T-cell (primary cell): Measurements from ENCODE around the gene AMBN. TPM values are rescaled to one million over a fixed set of nuclear protein-coding genes. Genes with fewer than 3 reads are reported as not detected.

Experiments used
- ATAC-seq, 4 experiments: fragments of 200-7000 bp in 3 of 4; fragments of 150-1000 bp in 1 of 4; cut with Tn5 transposase; replicated peaks in 1 of 4; 1 replicate in 3 of 4; 2 replicates in 1 of 4; pipeline ENCODE4 v1.10.0; 2021; ENCODE audit warnings: moderate library complexity in 3 of 4, mild to moderate bottlenecking in 2 of 4, moderate number of reproducible peaks in 1 of 4
- CTCF ChIA-PET, 2 donors: fragments of 300-600 bp; sonication (Branson Sonifier 250); formaldehyde crosslinking; loops; one replicate each; lab custom pipeline; 2022; ENCODE audit warnings: antibody characterized with exemption in 2 of 2; lab: Charles Lee
- POLR2A ChIA-PET, 2 donors: fragments of 300-600 bp; sonication (Branson Sonifier 250); formaldehyde crosslinking; loops; one replicate each; lab custom pipeline; 2022; ENCODE audit warnings: antibody characterized with exemption in 2 of 2; lab: Charles Lee
- DNase-seq, 35 experiments: peaks; one replicate each; pipeline versions ENCODE4 v3.0.0 to v3.0.0-alpha.2; 2013 to 2023
- H3K27ac ChIP-seq: one replicate; pipeline ENCODE4 v1.5.1; 2013; ENCODE audit warnings: low read length
- H3K27me3 ChIP-seq, 2 experiments: replicated peaks in 1 of 2; 1 replicate in 1 of 2; 2 replicates in 1 of 2; pipeline versions ENCODE4 v1.6.1 to v1.7.0; 2013; ENCODE audit warnings: low read length in 1 of 2, mixed read lengths in 1 of 2; ENCODE audit not compliant: control insufficient read depth in 2 of 2, insufficient read depth in 2 of 2; ENCODE audit errors: extremely low read depth in 1 of 2
- H3K36me3 ChIP-seq, 2 donors: 1 replicate in 1 of 2; 2 replicates in 1 of 2; pipeline versions ENCODE4 v1.6.1 to v1.7.0; 2013; ENCODE audit warnings: low read length in 1 of 2; ENCODE audit not compliant: control insufficient read depth in 2 of 2, insufficient read depth in 1 of 2; ENCODE audit errors: extremely low read depth in 1 of 2
- H3K4me1 ChIP-seq, 2 experiments: 1 replicate in 1 of 2; 2 replicates in 1 of 2; pipeline versions ENCODE4 v1.6.1 to v1.7.0; 2013; ENCODE audit warnings: low read length in 2 of 2, mixed read lengths in 1 of 2; ENCODE audit not compliant: insufficient read depth in 2 of 2, control insufficient read depth in 1 of 2; ENCODE audit errors: extremely low read depth in 1 of 2
- H3K4me3 ChIP-seq, 2 donors: 1 replicate in 1 of 2; 2 replicates in 1 of 2; pipeline versions ENCODE4 v1.5.1 to v1.7.0; 2013; ENCODE audit warnings: mild to moderate bottlenecking in 2 of 2, low read length in 1 of 2, moderate library complexity in 1 of 2; ENCODE audit not compliant: control insufficient read depth in 1 of 2; ENCODE audit errors: extremely low read depth in 1 of 2
- H3K9me3 ChIP-seq: 2 replicates; pipeline ENCODE4 v1.7.0; 2013
- H3K27ac Mint-ChIP-seq, 2 donors: one replicate each; pipeline ENCODE4 v1.8.0; 2020 to 2021; ENCODE audit warnings: mild to moderate bottlenecking in 2 of 2, mixed read lengths in 2 of 2
- H3K27me3 Mint-ChIP-seq, 2 donors: one replicate each; pipeline ENCODE4 v1.8.0; 2021 to 2022; ENCODE audit warnings: mixed read lengths in 2 of 2
- H3K36me3 Mint-ChIP-seq: one replicate; pipeline ENCODE4 v1.8.0; 2021; ENCODE audit warnings: mixed read lengths
- H3K4me1 Mint-ChIP-seq, 3 donors: one replicate each; pipeline ENCODE4 v1.8.0; 2020 to 2022; ENCODE audit warnings: mixed read lengths in 3 of 3, mild to moderate bottlenecking in 1 of 3
- H3K4me3 Mint-ChIP-seq, 3 donors: one replicate each; pipeline ENCODE4 v1.8.0; 2020 to 2022; ENCODE audit warnings: mild to moderate bottlenecking in 3 of 3, mixed read lengths in 3 of 3, moderate library complexity in 3 of 3
- H3K9me3 Mint-ChIP-seq, 3 donors: one replicate each; pipeline ENCODE4 v1.8.0; 2020 to 2022; ENCODE audit warnings: mixed read lengths in 3 of 3
- WGBS: methylation state at CpG from one replicate; pipeline ENCODE4 v1.1.5; 2013; ENCODE audit warnings: missing lambda C conversion rate; ENCODE audit not compliant: insufficient coverage; 5-methylcytosine and 5-hydroxymethylcytosine counted together
- total RNA-seq, 35 experiments: library from RNA in 6 of 35; stranded (reverse) in 6 of 35; fragments of 120-200 nt in 1 of 35; gene quantifications; one replicate each; pipeline versions ENCODE4 v1.2.1 to v1.2.4 and lab custom pipeline; 2013 to 2026

The AMBN gene
- total RNA-seq, 5 donors from 2014 or later (not counting 1 experiment from before 2014, with no cell fraction given), result not detected

DNA sequence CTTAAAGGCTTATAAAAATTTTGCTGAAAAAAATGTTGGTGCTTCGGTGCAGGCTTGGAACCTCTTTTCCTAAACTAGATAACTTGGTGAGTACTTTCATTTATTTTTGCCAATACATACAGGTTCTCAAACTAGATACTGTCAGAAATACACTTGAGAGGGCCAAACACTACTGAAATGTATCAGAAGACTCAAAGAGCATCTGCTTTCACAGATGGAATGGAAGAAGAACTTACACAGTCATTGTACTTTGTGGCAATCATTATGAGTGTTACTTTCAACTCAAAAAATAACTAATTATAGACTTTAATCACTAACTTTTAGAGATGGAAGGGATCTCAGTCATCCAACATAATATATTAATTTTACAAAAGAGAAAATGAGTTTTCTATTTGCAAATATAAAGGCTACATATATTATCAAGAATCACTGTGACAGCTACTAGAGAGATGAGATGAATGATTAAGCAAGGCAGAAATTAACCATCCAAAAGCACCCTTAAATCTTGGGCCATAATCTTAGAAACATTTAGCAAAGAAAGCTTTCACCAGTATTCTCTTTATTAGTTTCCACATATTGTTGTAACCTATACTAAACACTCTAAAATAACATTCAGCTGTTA is 37.5 kb downstream of the AMBN start:
- no CpG with 5 or more reads among the region's 1 CpG for WGBS
- ATAC-seq (no peak), DNase-seq (no peak)
- Mint-ChIP-seq H3K4me1 (peaks cover 3 to 8% (median 6%) of the 10 kb centered on the region in 3 donors), H3K27me3 (peaks cover 9% of the 10 kb centered on the region in 2 donors), H3K27ac (no peak overlapping the region), H3K9me3 (no peaks in the 10 kb centered on the region), H3K36me3 (no peaks in the 10 kb centered on the region), H3K4me3 (no peak overlapping the region)
- Histone ChIP-seq H3K27ac (no peak overlapping the region), H3K4me3 (no peak overlapping the region), H3K36me3 (no peaks in the 10 kb centered on the region), H3K27me3 (no peaks in the 10 kb centered on the region), H3K4me1 (no peaks in the 10 kb centered on the region), H3K9me3 (no peaks in the 10 kb centered on the region)
- POLR2A ChIA-PET, result no interaction called here
- CTCF ChIA-PET, result no interaction called here

DNA sequence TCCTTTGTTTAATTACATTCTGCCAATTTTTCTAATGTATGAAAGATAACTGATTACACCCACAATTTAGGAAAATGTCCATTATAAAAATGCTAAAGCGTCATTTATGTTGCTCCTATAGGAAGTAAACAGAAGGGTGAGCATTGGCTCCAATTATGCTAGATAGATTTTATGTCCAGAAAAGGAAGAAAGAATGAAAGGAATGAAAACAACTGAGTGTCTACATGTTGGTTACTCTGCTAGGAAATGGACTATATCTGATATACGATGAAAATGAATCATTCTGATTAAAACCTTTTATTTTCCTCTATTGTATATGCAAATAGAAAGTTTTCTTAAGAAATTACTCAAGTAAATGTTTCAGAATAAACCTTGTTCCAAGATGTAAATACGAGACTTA is 38.1 kb downstream of the AMBN start:
- no peaks in the 10 kb centered on the region for H3K9me3 Mint-ChIP-seq
- Histone ChIP-seq H3K4me1 (no peaks in the 10 kb centered on the region), H3K9me3 (no peaks in the 10 kb centered on the region), H3K36me3 (no peaks in the 10 kb centered on the region), H3K27ac (no peak overlapping the region), H3K27me3 (no peaks in the 10 kb centered on the region), H3K4me3 (no peak overlapping the region)
- H3K27me3 Mint-ChIP-seq, result peaks cover 13% of the 10 kb centered on the region in 2 donors
- peaks cover 3 to 8% (median 6%) of the 10 kb centered on the region in 3 donors for H3K4me1 Mint-ChIP-seq
- ATAC-seq (no peak), DNase-seq (no peak)
- H3K27ac Mint-ChIP-seq, result no peak overlapping the region
- no peak overlapping the region for H3K4me3 Mint-ChIP-seq
- POLR2A ChIA-PET, result no interaction called here
- no peaks in the 10 kb centered on the region for H3K36me3 Mint-ChIP-seq
- WGBS, result no CpG with 5 or more reads among the region's 3 CpGs
- CTCF ChIA-PET, result no interaction called here

DNA sequence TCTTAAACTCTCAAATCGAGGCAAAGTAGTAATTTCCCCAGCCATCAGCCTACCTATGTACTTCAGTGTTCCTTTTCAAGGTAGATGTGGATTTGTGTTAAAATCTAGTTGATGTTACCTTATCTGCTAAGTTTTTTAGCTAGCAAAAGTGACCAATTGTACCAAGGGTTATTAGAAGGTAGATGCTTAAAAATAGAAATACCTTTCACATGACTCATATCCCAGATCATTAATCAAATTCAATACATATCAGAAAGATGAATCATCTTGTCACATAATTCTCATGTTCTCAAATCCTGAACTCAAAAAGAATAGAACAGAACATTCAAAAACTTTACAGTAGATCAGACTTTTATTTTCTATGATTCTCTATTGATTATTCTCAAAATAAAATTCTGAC is 40.0 kb downstream of the AMBN start:
- no peak overlapping the region for H3K4me3 Mint-ChIP-seq
- Histone ChIP-seq H3K9me3 (no peaks in the 10 kb centered on the region), H3K4me3 (no peak overlapping the region), H3K27me3 (no peaks in the 10 kb centered on the region), H3K27ac (no peak overlapping the region), H3K4me1 (no peaks in the 10 kb centered on the region), H3K36me3 (no peaks in the 10 kb centered on the region)
- ChIA-PET POLR2A (interaction anchor here in 1 of 2 donors (0.7 kb wide), 1 partner anchor 47 kb away, joined by 5 read pairs; no protein-coding TSS in a partner anchor), CTCF (no interaction called here)
- WGBS, result no CpG with 5 or more reads among the region's 1 CpG
- no peaks in the 10 kb centered on the region for H3K9me3 Mint-ChIP-seq
- H3K4me1 Mint-ChIP-seq, result peaks cover 3 to 8% (median 6%) of the 10 kb centered on the region in 3 donors
- peaks cover 13% of the 10 kb centered on the region in 2 donors for H3K27me3 Mint-ChIP-seq
- DNase-seq, result no peak
- ATAC-seq, result no peak
- no peaks in the 10 kb centered on the region for H3K36me3 Mint-ChIP-seq
- no peak overlapping the region for H3K27ac Mint-ChIP-seq

DNA sequence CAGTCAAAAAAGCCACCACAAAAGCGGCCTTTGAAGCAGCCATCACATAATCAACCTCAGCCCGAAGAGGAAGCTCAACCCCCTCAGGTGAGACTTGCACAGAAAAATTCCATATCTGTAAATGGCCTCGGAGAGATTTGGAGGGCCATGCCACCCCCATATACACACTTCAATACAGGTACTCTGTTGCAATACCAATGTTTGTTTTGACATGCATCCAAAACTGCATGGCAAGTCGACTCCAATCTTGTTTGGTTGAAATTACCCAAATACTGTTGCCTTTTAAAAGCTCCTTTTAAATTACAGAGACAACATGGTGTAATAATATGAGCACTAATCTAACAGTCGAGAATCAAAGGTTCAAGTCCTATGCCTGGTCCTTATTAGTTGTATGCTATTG is 42.4 kb downstream of the AMBN start:
- H3K36me3 Mint-ChIP-seq, result no peaks in the 10 kb centered on the region
- CTCF ChIA-PET, result interaction anchor here in 1 of 2 donors (0.5 kb wide), 1 partner anchor 1112 kb away, joined by 4 read pairs; no protein-coding TSS in a partner anchor
- no peaks in the 10 kb centered on the region for H3K4me1 ChIP-seq
- H3K9me3 ChIP-seq, result no peaks in the 10 kb centered on the region
- H3K27me3 ChIP-seq, result no peaks in the 10 kb centered on the region
- H3K27me3 Mint-ChIP-seq, result peaks cover 13 to 16% of the 10 kb centered on the region in 2 donors
- H3K36me3 ChIP-seq, result no peaks in the 10 kb centered on the region
- POLR2A ChIA-PET, result no interaction called here
- no peak overlapping the region for H3K4me3 ChIP-seq
- H3K27ac ChIP-seq, result no peak overlapping the region
- H3K4me3 Mint-ChIP-seq, result no peak overlapping the region
- DNase-seq (no peak), ATAC-seq (no peak)
- WGBS, result 60% methylated on average over 3 of the region's 5 CpGs
- no peaks in the 10 kb centered on the region for H3K4me1 Mint-ChIP-seq
- no peak overlapping the region for H3K27ac Mint-ChIP-seq
- no peaks in the 10 kb centered on the region for H3K9me3 Mint-ChIP-seq

DNA sequence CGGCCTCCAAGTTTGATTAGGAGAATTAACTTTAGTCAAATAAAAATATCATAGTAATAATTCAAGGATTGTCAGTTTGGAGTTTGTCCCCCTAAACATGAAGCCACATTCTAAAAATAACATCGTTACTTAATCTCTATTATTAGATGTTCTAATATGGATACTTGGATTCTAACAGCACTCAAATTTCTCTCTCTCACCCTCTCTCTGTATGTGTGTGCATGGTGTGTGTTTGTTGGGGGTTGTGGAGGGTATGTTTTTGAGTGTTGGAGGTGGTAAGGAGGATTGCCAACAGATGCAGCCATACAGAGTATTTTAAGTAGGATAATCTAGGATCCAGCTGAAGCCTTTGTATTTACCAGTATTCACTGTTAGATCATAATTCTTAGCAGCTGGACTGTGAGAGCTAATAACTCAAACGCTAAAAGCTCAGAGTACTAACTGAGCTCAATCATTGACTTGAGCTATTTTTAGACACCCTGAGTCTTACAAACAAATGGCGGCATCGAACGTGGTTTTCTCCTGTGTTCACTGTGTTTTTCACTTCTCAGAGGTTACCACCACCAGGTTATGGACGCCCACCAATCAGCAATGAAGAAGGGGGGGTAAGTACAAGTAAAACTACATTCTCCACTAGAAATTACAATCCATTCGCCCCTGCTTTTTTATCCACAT is 45.3 kb downstream of the AMBN start:
- Histone ChIP-seq H3K36me3 (no peaks in the 10 kb centered on the region), H3K9me3 (no peaks in the 10 kb centered on the region), H3K27me3 (no peaks in the 10 kb centered on the region), H3K4me3 (no peak overlapping the region), H3K27ac (no peak overlapping the region), H3K4me1 (no peaks in the 10 kb centered on the region)
- no peaks in the 10 kb centered on the region for H3K9me3 Mint-ChIP-seq
- no CpG with 5 or more reads among the region's 8 CpGs for WGBS
- ATAC-seq (no peak), DNase-seq (no peak)
- H3K27ac Mint-ChIP-seq, result no peak overlapping the region
- peaks cover 13 to 18% of the 10 kb centered on the region in 2 donors for H3K27me3 Mint-ChIP-seq
- no peaks in the 10 kb centered on the region for H3K36me3 Mint-ChIP-seq
- ChIA-PET POLR2A (interaction anchor here in 1 of 2 donors (0.6 kb wide), 1 partner anchor 444 kb away, joined by 5 read pairs; no protein-coding TSS in a partner anchor), CTCF (no interaction called here)
- no peak overlapping the region for H3K4me3 Mint-ChIP-seq
- H3K4me1 Mint-ChIP-seq, result no peaks in the 10 kb centered on the region

DNA sequence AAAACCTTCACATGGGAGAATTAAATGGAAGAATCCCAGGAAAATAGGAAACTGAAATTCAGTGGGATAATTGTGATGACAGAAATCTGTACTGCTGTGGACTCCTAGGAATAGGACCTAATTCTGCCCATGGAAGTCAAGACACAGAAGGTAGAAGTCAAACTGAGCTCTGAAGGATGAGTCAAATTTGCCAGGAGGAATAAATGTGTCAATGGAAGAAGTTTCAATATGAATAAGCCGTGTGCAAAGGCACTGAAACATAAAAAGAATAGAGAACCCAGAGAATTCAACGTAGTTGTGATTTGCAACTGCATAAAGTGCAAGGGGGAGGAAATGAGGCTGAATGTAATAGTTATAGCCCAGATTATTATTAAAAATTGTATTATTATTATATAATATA is 48.1 kb downstream of the AMBN start:
- Mint-ChIP-seq H3K27ac (no peak overlapping the region), H3K4me3 (no peak overlapping the region), H3K27me3 (peaks cover 0 to 6% of the 10 kb centered on the region in 2 donors), H3K4me1 (no peaks in the 10 kb centered on the region), H3K9me3 (no peaks in the 10 kb centered on the region), H3K36me3 (no peaks in the 10 kb centered on the region)
- 40% methylated on average over 1 of the region's 2 CpGs for WGBS
- Histone ChIP-seq H3K4me3 (no peak overlapping the region), H3K27me3 (no peaks in the 10 kb centered on the region), H3K4me1 (no peaks in the 10 kb centered on the region), H3K36me3 (no peaks in the 10 kb centered on the region), H3K9me3 (no peaks in the 10 kb centered on the region), H3K27ac (no peak overlapping the region)
- ChIA-PET POLR2A (interaction anchor here in 1 of 2 donors (0.5 kb wide), 1 partner anchor 47 kb away, joined by 11 read pairs; no protein-coding TSS in a partner anchor), CTCF (no interaction called here)
- ATAC-seq, result no peak
- DNase-seq, result no peak
